Putamen (tissue), 1 donor: Measurements from ENCODE around the gene DEXI.

Experiments
- DNase-seq: peaks from one replicate; pipeline ENCODE4 v3.0.0-alpha.2; 2016; ENCODE audit warnings: low spot score

Gene DEXI

DNA sequence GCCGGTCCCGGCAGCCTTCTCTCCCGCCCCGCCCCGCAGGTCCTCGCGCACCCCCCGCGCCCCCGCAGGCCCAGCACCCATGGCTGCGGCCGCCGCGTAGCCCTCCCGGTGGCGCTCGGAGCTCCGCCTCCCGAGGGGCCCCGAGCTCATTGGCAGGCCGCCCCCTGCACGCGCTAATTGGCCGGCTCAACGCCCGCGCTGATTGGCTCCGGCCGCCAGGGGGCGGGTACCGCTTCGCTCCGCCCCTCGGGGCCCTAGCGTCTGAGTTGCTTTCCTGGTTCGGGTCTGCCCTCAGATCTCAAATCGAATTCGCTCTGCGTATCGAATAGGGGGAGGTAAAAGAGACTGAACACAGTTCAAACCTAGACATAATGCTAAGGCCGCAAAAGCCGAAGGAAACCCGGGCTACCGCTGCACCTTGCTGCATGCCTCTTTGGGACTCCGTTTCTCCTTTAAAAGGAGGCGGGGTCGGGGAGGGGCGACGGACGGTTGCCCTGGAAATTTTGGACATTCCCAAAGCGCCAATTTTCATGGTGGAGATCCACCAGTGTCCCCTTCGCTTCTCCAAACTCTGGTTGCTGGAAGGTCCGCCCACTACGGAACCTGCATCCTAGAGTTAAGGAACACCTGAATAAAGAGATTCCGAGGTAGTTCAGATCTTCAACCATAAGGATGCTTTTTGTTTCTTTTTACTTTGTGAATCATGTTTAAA is at the start of gene DEXI:
Gene DEXI (minus strand): TSS at position 117 of the 712 bp plus-strand sequence. CDS start 463 bp downstream, outside the sequence.
- DNase-seq = peak; percentile 94

DNA sequence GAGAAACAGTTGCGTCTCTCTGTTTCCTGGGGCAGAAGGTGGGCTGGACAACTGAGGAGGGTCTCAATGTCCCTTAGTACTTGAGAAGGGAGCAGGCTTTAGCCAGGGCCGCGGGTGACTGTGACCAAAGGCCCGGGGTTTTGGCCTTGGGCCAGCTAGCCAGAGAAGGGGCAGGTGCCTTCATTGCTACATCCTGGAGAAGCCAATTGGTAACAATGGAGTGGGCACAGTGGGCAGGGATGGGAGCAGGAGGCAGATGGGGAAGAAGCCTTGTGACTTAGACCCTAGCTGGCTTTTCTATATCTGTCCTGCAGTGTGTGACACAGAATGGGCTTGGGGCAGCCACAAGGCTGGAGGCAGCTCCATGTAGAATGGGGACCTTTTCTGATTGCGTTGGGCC is 48.1 kb upstream of the DEXI start:
- no peak for DNase-seq

DNA sequence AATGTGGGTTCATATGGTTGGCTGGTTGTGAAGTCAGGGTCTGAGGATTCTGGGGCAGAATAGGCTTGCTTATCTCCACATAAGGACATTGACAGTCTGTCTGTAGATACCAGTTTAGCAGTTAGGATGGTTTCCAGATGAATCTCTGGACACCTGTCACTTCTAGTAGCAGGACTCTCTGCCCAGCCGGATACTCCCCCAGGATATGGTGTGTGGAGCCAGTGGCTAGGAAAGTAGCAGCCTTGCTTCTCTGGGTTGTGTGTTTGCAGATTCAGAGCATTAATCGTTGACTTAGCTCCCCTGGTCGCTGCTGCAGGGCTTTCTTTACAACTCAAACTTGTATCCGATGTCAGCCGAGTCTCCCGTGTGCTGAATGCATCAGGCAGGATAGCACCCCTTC is 47.3 kb upstream of the DEXI start:
- DNase-seq = no peak

DNA sequence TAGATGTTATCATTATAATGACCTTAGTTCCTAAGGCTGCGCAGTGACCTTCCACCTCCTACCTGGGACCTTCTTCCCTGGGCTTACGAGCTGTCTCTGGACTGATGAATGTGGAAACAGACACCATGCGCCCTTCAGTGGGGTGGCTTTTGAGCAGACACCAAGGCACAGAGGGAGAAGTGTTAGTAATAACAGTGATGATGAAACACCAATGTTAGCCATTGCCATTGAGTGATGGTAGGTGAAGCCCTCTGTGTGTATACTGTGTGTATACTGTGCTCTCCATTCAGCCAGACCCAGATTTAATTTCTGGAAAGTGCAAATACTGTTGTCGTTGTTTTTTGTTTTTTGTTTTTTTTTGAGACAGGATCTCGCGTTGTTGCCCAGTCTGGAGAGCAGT is 46.6 kb upstream of the DEXI start:
- no peak for DNase-seq

DNA sequence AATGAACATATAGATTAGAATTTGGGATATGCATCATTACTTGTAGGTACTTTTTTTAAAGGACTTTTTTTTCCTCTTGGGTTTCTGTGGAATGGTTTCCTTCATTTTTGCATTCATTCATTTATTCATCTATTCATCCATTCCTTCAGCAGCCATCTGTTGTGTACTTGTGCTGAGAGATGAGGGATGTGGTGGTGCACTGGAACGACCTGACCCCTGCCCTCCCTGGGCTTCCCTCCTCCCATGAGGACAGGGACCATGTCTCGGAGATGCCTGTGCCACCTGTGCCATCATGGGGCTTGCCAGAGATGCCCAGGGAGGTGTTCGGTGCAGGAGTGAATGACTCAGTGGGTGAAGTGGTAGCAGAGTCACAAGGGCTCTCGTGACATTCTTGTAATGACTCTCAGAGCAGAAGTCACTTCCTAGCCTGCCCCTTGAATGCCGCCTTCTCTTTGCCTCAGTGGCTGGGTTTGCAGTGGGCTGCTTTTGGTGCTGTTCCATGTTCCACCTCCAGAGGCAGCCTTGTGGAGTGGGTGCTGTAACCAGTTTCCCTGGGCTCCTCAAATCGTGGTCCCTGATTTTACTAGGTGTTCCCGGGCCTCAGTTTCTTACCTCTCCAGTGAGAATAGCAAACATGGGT is 46.0 kb upstream of the DEXI start:
- DNase-seq = no peak

DNA sequence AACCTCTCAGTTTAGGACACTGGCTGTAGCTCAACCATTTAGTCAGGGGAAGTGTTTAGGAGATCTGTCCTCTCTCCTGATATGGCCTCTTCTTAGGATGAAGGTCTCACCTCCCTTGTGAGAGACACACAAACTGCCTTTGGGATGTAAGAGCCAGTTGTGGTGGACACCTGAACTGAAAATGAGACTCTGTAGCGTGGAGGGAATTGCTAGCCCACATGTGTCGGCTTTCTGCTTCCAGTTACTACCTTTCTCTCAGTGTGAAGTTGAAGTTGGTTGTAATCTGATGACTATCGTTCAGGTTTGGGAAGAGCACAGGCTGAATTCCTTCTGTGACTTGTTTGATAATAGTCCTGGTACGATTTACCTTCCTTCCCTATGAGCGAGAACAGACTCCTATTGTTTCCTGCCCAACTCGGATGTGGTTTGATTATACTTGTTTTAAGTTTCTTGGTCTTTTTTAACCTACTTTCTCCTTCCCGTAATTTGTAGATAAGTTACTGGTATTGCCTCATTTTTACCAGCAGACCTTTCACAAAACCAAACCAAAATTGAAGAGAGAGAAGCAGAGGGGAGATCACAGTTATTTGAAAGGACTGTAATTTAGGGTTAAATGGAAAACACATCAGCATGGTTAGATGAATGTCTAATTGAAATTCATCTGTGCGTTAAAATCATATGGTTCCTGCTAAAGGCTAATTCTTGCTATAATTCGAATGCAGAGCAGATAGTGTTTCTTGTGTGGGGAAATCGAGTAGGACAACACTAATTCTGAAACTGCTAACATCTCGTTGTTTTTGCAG is 45.3 kb upstream of the DEXI start:
- no peak for DNase-seq

DNA sequence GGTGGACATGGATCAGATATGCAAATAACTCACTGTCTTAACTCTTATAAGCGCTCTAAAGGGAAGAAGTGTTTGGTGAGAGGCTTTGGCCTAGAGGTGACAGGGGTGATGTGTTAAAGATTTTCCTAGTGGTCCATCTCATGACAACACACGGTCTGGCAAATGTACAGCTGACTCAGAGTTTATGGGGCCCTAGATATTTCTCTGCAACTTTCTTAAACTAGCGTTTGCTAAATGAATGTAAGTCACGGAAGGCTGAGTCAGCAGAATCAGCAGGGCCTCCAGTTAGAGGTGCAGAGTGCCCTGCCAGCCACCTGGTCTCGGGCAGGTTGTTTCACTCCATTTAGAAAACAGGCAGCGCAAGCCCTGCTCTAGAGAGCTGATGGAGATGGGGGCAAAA is 42.2 kb upstream of the DEXI start:
- no peak for DNase-seq

DNA sequence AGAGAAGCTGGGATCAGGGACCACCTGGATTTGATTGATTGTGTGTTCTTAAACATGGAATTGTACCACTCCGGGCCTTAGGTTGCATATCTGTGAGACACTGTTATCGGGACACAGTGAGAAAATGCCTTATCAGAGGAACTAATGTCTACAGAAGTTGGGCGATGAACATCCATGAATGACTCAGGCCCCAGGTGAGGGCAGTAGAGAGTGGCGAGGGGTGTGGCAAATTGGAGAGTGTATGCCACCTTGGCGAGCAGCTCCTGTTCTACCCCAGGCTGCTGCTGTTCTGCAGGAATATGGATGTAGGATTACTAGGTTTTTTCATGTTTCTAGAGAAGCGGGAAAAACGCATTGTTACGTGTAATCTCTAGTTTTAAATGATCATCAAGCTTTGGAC is 40.9 kb upstream of the DEXI start:
- no peak for DNase-seq

DNA sequence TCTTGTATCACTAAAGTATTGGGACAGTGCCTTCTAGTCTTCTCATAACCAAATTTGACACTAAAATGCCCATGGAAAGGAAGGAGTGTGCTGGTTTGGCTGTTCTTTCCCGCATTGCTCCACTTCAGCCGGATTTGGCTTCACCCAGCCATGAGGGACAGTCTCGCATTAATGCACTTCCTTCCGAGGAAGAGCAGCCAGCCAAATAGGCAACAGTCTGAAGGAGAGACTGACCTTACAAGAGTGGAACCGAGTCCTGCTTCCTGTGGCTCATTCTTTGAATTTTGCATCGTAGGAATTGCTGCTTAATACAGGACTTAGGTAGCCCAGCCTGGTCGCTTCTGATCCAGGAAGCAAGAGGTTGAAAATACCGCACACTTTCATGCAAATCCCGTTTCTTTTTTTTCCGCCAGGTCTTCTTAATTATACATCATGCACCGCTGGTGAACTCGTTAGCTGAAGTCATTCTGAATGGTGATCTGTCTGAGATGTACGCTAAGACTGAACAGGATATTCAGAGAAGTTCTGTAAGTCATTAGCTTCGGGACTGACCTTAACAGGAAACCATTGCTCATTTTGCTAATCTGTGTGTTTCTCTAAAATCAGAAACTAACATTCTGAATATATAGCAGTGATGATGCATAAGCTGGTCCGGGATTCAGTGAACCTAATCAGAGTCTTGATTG is 40.3 kb upstream of the DEXI start:
- no peak for DNase-seq

DNA sequence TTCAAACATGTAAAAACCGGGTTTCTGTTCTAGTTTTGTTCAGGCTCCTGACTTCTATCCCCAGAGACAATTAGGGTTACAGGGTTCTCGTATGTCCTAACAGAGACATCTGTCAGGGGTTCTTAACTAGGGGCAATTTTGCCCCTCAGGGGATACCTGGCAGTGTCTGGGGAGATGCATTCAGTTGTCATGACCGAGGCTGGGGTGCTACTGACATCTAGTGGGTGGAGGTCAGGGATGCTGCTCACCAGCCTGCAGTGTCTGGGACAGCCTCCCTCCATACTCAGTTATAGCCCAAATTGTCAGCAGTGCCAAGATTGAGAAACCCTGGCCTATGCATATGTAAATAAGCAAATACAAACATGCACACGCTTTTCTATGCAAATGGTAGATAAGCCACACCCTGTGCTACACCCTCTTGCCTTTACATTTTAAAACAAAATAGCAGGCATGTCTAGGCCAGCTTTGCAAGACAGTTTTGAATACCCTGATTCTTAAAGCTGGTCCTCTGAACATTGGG is 39.5 kb upstream of the DEXI start:
- DNase-seq = no peak

DNA sequence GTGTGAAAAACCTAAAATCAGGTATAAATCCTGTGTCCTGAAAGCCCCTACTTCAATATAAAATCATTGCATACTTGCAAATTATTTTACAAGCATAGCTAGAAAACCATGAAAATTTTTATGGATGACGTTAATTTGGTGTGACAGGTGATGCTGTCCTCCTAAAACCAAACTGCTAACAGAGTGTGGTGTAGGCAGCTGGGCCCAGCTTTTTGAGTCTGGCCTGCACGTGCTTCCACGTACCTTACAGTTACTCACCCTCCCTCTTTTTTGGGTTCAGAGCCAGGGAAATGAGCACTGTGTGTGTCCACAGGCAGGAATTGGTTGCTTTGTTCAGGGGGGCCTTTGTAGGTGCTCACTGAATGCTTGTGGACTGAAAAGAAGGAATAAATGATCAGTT is 38.5 kb upstream of the DEXI start:
- DNase-seq = no peak

DNA sequence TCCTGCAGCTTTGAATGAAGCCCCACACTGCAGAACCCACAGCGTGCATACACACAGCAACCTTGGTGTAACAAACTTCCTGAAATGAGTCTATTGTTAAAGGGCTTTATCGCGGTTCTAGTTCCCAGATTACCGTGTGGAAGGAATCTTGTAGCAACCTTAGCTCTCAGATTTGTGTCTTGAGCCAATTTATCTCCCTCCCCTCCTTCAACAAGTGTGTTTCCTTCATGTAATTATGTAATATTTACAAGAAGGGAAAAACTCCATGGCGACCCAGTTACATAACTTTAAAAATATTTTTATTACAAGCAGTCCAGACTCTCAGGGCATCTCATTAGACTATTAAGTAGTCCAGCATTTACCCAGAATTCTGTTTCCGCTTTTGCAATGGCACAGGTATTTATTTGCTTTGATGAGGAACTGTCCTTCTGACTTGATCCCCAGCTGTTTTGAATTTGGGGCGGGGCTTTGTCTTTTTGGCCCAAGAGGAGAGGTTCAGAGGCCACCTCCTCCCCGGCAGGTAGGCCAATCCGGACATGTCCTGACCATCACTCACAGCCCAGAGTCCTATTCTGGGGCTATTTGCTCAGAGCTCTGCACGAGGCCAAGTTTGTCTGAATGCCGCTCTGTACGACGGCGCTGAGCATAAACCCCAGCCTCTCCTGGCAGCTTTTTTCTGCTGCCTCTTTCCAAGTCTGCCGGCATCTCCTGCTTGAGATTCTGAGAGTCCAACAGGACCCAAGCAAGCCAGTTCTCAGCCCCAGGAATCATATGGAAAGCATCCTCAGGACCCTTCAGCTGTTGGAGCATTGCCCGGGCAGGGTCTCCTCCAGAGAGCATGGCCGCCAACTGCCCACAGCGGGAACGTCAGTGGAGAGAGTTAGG is 37.7 kb upstream of the DEXI start:
- DNase-seq = peak; percentile 58

DNA sequence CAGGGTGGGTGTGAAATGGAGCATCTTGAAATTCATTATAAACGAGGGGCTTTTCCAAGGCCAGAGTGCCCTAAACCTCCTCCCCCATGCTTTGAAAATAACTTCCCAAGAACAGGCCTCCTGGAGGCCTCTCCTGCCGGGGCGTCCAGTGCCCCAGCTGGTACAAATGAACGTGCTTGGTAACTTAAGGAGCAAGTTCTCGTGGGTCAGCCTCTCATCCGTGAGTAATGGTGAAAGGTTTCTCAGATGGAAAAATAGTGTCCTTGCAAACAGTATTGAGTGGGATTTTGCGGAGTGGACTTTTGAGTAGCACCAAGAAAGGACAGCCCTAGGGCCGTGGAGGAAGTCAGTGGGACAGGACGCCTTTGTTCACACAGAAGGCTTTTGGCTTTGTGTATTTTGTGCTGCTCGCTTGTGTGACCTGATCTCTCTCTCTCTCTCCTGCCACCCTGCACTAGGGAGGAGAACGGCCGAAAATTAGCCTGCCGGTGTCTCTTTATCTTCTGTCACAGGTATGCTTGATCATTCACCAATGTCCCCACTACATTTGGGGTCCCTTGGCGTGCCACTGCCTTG is 36.7 kb upstream of the DEXI start:
- no peak for DNase-seq

DNA sequence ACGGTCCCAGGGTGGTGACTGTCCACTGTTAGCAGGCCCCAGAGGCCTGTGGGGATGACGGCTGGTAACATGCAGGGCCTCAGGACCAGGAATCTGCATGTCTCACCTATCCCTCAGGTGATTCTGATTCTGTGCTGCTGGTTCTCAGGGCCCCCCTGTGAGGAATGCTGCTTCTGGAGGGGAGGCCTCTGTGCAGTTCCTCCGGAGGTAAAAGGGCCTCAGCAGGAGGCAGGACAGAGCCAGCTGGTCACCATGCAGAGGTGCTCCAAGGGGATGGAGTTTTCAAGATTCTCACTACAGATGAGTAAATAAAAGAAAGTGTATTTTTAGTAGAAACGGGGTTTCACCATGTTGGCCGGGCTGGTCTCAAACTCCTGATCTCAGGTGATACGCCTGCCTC is 35.9 kb upstream of the DEXI start:
- DNase-seq = no peak

DNA sequence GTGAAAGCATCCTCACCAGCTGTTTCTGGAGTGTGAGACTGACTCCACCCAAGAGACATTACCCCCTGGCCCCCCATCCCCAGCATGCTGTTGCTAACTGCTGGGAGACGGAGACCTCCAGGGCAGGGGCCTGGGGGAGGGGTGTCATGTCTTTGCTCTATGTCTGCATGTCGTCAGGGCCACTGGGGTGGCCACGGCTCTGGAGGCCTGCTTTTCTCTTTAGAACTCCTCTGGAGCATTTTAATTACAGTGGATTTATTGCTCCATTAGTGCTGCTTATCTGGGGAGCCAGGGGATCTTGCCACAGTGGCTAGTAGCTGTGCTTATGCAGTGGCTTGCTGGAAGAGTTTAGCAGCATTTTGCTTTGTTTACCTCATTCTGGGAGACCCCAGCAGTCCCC is 34.4 kb upstream of the DEXI start:
- no peak for DNase-seq

DNA sequence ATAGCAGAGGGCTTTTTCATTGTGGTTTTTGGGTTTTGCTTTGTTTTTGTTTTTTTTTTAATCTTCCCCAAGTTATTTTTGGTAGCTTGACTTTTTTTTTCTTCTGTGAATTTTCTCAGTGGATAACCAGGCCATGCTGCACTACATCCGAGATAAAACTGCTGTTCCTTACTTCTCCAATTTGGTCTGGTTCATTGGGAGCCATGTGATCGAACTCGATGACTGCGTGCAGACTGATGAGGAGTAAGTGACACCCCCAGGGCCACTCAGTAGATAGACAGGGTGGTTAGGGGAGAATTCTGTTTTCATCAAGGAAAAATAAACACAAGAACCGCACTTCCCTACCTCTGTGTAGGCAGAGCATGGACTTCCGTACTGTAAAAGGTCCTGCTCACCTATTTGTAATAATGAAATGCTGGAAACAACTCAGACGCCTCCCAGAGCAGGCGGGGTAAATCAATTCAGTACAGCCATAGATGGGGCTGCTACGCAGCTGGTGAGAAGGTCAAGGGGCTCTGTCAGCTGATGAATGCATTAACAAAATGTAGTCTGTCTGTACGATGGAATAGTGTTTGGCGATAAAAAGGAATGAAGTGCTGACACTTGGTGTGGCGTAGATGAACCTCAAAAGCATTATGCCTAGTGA is 30.7 kb upstream of the DEXI start:
- no peak for DNase-seq

DNA sequence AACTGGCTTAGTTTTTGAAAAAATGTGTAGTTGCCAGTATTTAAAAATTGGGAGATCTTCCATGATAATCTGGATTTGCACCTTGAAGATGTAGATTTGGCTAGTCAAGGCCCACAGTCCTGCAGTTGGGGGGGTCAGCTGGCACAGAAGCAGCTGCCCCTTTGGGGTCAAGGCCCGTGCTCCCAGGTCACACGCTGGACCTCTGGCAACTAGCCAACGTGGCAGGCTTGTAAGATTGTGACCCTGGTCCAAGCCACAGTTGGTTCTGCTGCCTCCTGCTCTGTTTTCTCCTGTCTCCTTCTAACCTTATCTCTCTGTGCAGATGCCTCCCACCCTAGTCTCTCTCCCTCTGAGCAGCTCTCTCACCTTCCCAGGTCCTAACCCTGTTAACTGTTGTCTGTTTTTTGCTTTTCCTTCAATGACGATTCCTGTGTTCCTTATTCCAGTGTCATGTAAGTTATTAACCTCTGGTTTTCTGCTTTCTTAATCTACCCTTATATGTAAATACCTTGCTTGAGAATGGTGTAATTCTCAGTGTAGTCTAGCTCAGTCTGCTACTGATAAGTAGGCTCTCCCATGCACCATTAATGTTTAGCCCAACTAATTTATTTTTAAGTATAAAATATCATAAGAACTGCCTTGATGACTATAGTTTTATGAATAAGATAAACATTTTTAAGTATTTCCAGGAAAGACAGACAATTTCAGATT is 30.0 kb upstream of the DEXI start:
- DNase-seq = no peak

DNA sequence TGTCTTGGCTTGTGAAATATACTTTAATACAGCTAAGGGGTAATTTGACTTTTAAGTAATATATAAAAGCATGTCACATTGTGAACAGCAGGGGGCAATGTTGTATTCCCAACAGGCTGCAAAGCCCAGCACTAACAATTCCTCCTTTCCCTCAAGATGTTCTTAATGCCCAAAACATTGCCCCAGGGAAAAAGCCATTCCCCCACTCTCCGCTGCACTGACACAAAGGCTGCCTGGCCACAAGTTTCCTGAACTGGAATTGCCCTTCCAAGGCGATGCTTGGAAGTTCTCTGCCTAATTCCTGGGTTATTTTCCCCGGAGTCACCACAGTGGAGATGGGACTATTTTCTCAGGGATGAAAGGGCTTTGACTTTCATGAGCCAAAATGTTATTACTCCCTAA is 29.3 kb upstream of the DEXI start:
- DNase-seq = peak; percentile 56

DNA sequence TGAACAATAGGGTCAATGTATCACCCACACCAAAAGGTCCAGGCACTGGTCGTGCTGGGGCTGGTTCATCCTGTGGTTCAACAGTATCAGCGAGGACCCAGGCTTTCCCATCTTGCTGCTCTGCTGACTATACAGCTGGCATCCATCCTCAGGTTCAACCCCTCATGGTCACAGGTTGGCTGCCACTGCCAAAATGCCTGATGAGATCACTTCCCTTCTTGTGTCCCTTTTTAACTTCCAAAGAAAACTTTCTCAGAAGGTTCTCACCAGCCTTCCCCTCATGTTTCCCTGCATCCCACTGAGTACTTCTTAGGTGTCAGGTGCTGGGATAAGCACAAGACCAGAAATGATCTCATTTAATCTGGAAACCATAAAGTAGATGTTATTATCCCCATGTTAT is 27.8 kb upstream of the DEXI start:
- DNase-seq = no peak

DNA sequence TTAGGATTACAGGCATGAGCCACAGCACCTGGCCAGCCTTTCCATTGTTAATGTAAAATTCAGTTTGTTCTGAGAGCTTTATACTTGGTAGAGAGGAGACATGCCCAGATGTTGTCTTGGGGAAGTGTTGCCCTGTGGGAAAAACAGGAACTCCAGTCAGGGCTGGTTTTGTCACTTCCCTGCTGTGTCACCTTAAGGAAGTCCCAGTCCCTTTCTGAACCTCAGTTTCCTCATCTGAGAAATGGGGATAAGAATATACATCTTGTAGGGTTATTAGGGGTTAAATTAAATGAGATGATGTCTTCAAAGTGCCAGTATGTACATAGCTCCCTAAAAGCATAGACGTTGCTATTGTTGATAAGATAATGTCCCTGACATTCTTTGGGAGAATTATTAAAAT is 27.3 kb upstream of the DEXI start:
- DNase-seq = no peak
